ENCODE data around the gene NISCH.

The NISCH gene

GRCh38 chr3:52455283-52456168 lies at the start of gene NISCH:
TSS of gene NISCH (plus strand) at chr3:52455604. CDS start at chr3:52455642, 38 bp downstream.
- DNase-seq (ENCODE audit: low spot score): peak; percentile 94
- peak; percentile 90 for FAIRE-seq

GRCh38 chr3:52406231-52406661 lies 49.2 kb upstream of the NISCH start:
- FAIRE-seq (no peak), DNase-seq (ENCODE audit: low spot score) (no peak)

GRCh38 chr3:52406791-52407510 lies 48.5 kb upstream of the NISCH start:
- no peak for FAIRE-seq
- DNase-seq (ENCODE audit: low spot score): no peak

- no peak for FAIRE-seq
- DNase-seq (ENCODE audit: low spot score): no peak
These were observed 47.6 kb upstream of the NISCH start for GRCh38 chr3:52407779-52408178.

GRCh38 chr3:52408466-52408865 lies 46.9 kb upstream of the NISCH start:
- DNase-seq (ENCODE audit: low spot score) (no peak), FAIRE-seq (no peak)

GRCh38 chr3:52415800-52416199 lies 39.6 kb upstream of the NISCH start:
- FAIRE-seq (no peak), DNase-seq (ENCODE audit: low spot score) (no peak)

GRCh38 chr3:52420388-52420787 lies 35.0 kb upstream of the NISCH start:
- FAIRE-seq (no peak), DNase-seq (ENCODE audit: low spot score) (no peak)

- no peak for DNase-seq (ENCODE audit: low spot score)
- no peak for FAIRE-seq
These were observed 32.7 kb upstream of the NISCH start for GRCh38 chr3:52422669-52423068.

- no peak for FAIRE-seq
- DNase-seq (ENCODE audit: low spot score): no peak
These were observed 32.2 kb upstream of the NISCH start for GRCh38 chr3:52423173-52423572.

- FAIRE-seq (no peak), DNase-seq (ENCODE audit: low spot score) (peak; percentile 61)
These were observed 27.0 kb upstream of the NISCH start for GRCh38 chr3:52428151-52429005.

GRCh38 chr3:52429031-52429430 lies 26.4 kb upstream of the NISCH start:
- FAIRE-seq (no peak), DNase-seq (ENCODE audit: low spot score) (no peak)

- no peak for FAIRE-seq
- no peak for DNase-seq (ENCODE audit: low spot score)
These were observed 25.5 kb upstream of the NISCH start for GRCh38 chr3:52429779-52430415.

GRCh38 chr3:52430416-52430810 lies 25.0 kb upstream of the NISCH start:
- FAIRE-seq: no peak

GRCh38 chr3:52431459-52432223 lies 23.8 kb upstream of the NISCH start:
- DNase-seq (ENCODE audit: low spot score): no peak
- no peak for FAIRE-seq

More at GRCh38 chr3:52430416-52430810, 25.0 kb upstream of the NISCH start:
- DNase-seq (ENCODE audit: low spot score): no peak

GRCh38 chr3:52432225-52432624 lies 23.2 kb upstream of the NISCH start:
- no peak for FAIRE-seq
- DNase-seq (ENCODE audit: low spot score): no peak

GRCh38 chr3:52432691-52433141 lies 22.7 kb upstream of the NISCH start:
- DNase-seq (ENCODE audit: low spot score): no peak
- FAIRE-seq: no peak

- DNase-seq (ENCODE audit: low spot score) (no peak), FAIRE-seq (no peak)
These were observed 21.9 kb upstream of the NISCH start for GRCh38 chr3:52433328-52433995.

GRCh38 chr3:52433996-52434479 lies 21.4 kb upstream of the NISCH start:
- FAIRE-seq (no peak), DNase-seq (ENCODE audit: low spot score) (no peak)

- FAIRE-seq (no peak), DNase-seq (ENCODE audit: low spot score) (no peak)
These were observed 20.8 kb upstream of the NISCH start for GRCh38 chr3:52434491-52435115.
